Measurements from ENCODE around the gene CACNA2D1. TPM values are rescaled to one million over a fixed set of nuclear protein-coding genes. Genes with fewer than 3 reads are reported as not detected.

CACNA2D1 gene
- total and polyA plus RNA-seq, 4 donors = 1.1 to 33.4 (median 6.5) TPM

DNA sequence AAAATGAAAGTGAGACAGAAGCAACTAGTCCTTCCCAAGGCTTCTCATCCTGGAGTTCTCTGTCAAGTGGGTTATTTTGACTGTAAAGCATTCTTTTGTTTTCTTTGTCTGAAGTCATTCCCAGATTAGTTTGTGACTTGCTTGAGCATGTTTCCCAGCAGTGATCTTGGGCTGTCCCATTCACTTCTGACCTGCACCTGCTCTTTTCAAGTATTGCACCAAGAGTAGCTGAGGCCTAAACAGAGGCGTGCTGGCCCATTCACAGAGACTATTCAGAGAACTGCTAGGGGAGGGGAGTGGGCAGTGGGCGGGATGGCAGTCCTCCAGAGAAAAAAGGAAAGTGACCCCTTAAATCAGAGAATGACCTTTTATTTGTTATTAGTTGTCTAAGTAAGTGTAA, 61.3 kb downstream of the CACNA2D1 start:
- DNase-seq (no peak), ATAC-seq (ENCODE audit: insufficient read depth, low FRiP score) (no peak)
- no peaks in the 10 kb centered on the region for H3K27me3 ChIP-seq (ENCODE audit: control insufficient read depth in 3 of 3, insufficient read depth in 3 of 3, low read length in 2 of 3)
- H3K9me3 ChIP-seq (ENCODE audit: control insufficient read depth in 4 of 4, insufficient read depth in 3 of 4, low read length in 3 of 4) = no peaks in the 10 kb centered on the region
- H3K27ac ChIP-seq (ENCODE audit: low read depth in 1 of 2, low read length in 1 of 2) = no peak overlapping the region
- H3K9ac ChIP-seq (ENCODE audit: insufficient read depth in 1 of 2, low read length in 2 of 2) = no peak overlapping the region
- H3K36me3 ChIP-seq (ENCODE audit: control insufficient read depth in 4 of 4, insufficient read depth in 4 of 4, low read length in 4 of 4) = no peaks in the 10 kb centered on the region
- WGBS, 2 donors = 67 to 88% methylated on average over 2 of the region's 2 CpGs
- TF ChIP-seq CTCF (IDR thresholded peaks at IDR 0.05; ENCODE audit: control extremely low read depth, extremely low read depth) = no peak
- H3K4me1 ChIP-seq (ENCODE audit: control insufficient read depth in 5 of 5, insufficient read depth in 5 of 5, low read length in 5 of 5) = peaks cover 0 to 9% (median 5%) of the 10 kb centered on the region in 5 donors
- H3K4me3 ChIP-seq = no peak overlapping the region

- no peak for TF ChIP-seq CTCF (IDR thresholded peaks at IDR 0.05; ENCODE audit: control extremely low read depth, extremely low read depth)
- peaks cover 0 to 8% (median 4%) of the 10 kb centered on the region in 5 donors for H3K4me1 ChIP-seq (ENCODE audit: control insufficient read depth in 5 of 5, insufficient read depth in 5 of 5, low read length in 5 of 5)
- no peaks in the 10 kb centered on the region for H3K27me3 ChIP-seq (ENCODE audit: control insufficient read depth in 3 of 3, insufficient read depth in 3 of 3, low read length in 2 of 3)
- no peaks in the 10 kb centered on the region for H3K36me3 ChIP-seq (ENCODE audit: control insufficient read depth in 4 of 4, insufficient read depth in 4 of 4, low read length in 4 of 4)
- DNase-seq = no peak
- ATAC-seq (ENCODE audit: insufficient read depth, low FRiP score) = no peak
- H3K27ac ChIP-seq (ENCODE audit: low read depth in 1 of 2, low read length in 1 of 2) = no peak overlapping the region
- no peak overlapping the region for H3K9ac ChIP-seq (ENCODE audit: insufficient read depth in 1 of 2, low read length in 2 of 2)
- H3K9me3 ChIP-seq (ENCODE audit: control insufficient read depth in 4 of 4, insufficient read depth in 3 of 4, low read length in 3 of 4) = no peaks in the 10 kb centered on the region
- no peak overlapping the region for H3K4me3 ChIP-seq
- 84 to 88% methylated on average over 2 of the region's 2 CpGs for WGBS, 2 donors
Observed at GRCh38 chr7:82376739-82377138, 66.8 kb downstream of the CACNA2D1 start.

- Histone ChIP-seq H3K9me3 (ENCODE audit: control insufficient read depth in 4 of 4, insufficient read depth in 3 of 4, low read length in 3 of 4) (no peaks in the 10 kb centered on the region), H3K27ac (ENCODE audit: low read depth in 1 of 2, low read length in 1 of 2) (no peak overlapping the region), H3K4me3 (no peak overlapping the region), H3K4me1 (ENCODE audit: control insufficient read depth in 5 of 5, insufficient read depth in 5 of 5, low read length in 5 of 5) (peaks cover 0 to 8% (median 4%) of the 10 kb centered on the region in 5 donors), H3K36me3 (ENCODE audit: control insufficient read depth in 4 of 4, insufficient read depth in 4 of 4, low read length in 4 of 4) (no peaks in the 10 kb centered on the region), H3K9ac (ENCODE audit: insufficient read depth in 1 of 2, low read length in 2 of 2) (no peak overlapping the region), H3K27me3 (ENCODE audit: control insufficient read depth in 3 of 3, insufficient read depth in 3 of 3, low read length in 2 of 3) (no peaks in the 10 kb centered on the region)
- WGBS, 2 donors = 45 to 60% methylated on average over 3 of the region's 3 CpGs
- no peak for TF ChIP-seq CTCF (IDR thresholded peaks at IDR 0.05; ENCODE audit: control extremely low read depth, extremely low read depth)
- DNase-seq = no peak
- no peak for ATAC-seq (ENCODE audit: insufficient read depth, low FRiP score)
Observed at GRCh38 chr7:82375713-82376112, 67.9 kb downstream of the CACNA2D1 start.

GRCh38 chr7:82375129-82375528, 68.4 kb downstream of the CACNA2D1 start:
- Histone ChIP-seq H3K27ac (ENCODE audit: low read depth in 1 of 2, low read length in 1 of 2) (no peak overlapping the region), H3K9ac (ENCODE audit: insufficient read depth in 1 of 2, low read length in 2 of 2) (no peak overlapping the region), H3K4me3 (no peak overlapping the region), H3K4me1 (ENCODE audit: control insufficient read depth in 5 of 5, insufficient read depth in 5 of 5, low read length in 5 of 5) (peaks cover 0 to 8% (median 4%) of the 10 kb centered on the region in 5 donors), H3K9me3 (ENCODE audit: control insufficient read depth in 4 of 4, insufficient read depth in 3 of 4, low read length in 3 of 4) (no peaks in the 10 kb centered on the region), H3K36me3 (ENCODE audit: control insufficient read depth in 4 of 4, insufficient read depth in 4 of 4, low read length in 4 of 4) (no peaks in the 10 kb centered on the region), H3K27me3 (ENCODE audit: control insufficient read depth in 3 of 3, insufficient read depth in 3 of 3, low read length in 2 of 3) (no peaks in the 10 kb centered on the region)
- no peak for ATAC-seq (ENCODE audit: insufficient read depth, low FRiP score)
- TF ChIP-seq CTCF (IDR thresholded peaks at IDR 0.05; ENCODE audit: control extremely low read depth, extremely low read depth) = no peak
- 81 to 96% methylated on average over 1 of the region's 1 CpG for WGBS, 2 donors
- DNase-seq = no peak

Measured in lung (tissue), 12 donors.